SH-SY5Y (cell line): ENCODE results near the gene NYAP1.

Experiments
- GATA2 ChIP-seq: IDR thresholded peaks from 2 replicates; pipeline ENCODE4 v1.6.1; 2011; ENCODE audit warnings: mild to moderate bottlenecking, low read depth, low read length
- GATA3 ChIP-seq: IDR thresholded peaks from 2 replicates; pipeline ENCODE4 v1.6.1; 2011; ENCODE audit warnings: low read depth, mild to moderate bottlenecking, low read length, moderate library complexity

Gene NYAP1

DNA sequence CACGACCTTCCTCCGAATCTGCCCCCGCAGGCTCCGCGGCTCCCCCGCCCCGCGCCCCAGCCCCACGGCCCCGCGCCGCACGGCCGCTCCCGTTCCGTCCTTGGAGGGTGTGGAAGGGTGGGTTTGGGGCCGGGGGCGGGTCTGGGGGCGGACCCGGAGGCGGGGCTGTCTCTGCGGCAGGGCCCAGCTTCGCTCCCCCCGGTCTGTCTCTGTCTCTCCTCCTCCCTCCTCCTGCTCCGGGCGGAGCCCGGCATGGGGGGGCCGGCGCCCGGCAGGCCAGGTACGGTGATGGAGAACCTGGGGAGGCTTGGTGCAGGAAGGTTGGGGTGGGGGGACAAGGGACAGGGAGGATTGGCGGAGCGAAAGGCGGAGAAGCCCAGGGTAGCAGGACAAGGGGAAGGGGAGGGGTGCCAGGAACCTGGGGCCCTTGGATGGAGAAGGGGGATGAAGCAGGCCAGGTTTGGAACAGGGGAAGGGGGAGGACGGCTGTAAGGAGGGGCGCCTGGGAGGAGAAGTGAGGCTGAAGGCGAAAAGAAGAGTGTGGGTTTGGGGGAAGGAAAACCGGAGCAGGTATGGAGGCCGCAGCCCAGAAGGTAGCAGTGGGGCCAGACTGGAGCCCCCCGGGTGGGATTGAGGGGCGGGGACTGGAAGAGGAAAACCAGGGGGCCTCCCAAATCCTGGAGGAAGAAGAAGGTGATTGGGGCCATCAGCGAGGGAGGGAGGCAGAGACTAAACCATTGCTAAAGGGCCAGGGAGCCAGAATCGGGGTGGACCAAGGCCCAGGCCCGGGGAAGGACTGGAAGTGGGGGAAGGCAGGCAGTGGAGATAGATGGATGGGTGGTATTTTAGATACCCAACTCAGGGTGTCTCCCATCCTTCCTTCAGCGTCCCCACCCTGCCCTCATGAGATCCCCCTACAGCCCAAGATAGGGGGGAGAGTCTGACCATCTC is at the start of gene NYAP1:
Gene NYAP1 (plus strand): TSS at position 206 of the 951 bp plus-strand sequence. CDS start 1,385 bp downstream, outside the sequence.
- TF ChIP-seq GATA2 = no peak
- TF ChIP-seq GATA3 = no peak

DNA sequence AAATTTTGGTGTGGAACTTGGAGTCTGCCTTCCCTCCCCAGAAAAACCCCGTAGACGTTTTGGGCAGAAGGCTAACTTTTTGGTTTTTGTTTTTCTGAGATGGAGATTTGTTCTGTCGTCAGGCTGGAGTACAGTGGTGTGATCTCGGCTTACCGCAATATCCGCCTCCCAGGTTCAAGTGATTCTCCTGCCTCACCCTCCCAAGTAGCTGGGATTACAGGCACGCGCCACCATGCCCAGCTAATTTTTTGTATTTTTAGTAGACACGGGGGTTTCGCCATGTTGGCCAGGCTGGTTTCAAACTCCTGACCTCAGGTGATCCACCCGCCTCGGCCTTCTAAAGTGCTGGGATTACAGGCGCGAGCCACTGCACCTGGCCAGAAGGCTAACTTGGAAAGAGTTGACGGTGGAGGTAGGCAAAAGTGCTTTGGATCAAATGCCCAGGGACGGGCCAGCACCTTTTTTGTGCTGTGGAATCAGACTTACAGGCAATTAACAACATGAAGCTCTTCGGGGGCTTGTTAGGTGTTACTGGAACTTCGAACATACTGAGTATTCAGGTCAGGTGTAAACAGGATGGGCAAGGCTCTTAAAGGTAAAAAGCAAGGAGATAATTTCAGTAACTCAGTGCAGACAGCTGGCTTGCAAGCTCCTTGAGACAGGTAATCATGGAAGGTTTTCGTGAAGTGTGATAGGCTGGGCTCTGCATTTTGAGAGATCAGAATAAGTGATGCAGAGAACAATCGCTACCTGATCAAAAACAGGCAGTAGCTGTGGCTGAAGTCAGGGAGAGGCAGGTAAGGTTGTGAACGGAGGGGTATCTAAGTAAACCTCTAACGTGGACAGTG is 49.2 kb upstream of the NYAP1 start:
- TF ChIP-seq GATA3 (no peak), GATA2 (no peak)

DNA sequence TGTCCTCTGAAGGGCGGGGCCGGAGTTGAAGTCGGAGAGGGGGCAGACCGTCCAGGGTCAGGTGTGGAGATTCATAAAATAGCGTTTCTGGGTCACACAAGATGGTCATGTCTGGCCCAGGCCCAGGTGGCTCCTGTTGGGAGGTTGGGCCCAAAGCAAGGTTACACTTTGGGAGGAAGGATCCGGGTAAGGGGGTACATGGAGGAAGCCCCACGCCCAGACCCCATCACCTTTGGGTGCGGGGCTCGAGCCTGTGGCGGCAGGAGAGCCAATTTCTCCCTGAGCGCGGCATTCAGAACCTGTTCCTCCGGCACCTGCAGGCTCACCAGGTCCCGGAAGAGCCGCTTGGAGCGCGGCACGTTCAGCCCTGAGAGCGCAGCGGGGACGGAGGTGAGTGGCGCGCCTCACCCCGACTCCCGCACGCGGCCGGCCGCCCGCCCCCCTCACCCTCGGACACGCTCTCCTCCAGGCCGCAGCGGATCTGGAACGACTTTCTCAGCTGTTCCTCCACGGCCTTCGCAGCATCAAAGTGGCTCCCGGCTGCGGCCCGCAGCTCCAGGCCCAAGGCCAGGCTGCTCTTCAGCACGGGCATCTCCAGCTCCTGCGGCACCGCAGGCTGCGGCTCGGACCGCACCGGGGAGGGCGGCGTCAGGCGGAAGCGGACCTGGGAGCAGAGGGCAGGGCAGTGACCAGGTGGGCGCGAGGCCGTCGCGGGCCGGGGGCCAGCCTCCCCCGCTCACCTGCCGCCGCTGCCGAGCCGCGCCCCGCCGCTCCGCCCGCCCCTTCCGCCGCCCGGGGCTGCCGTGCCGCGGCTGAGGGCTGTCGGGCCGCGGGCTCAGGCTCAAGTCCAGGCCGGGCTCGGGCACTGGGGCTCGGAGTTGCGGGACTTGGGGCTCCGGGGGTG is 48.1 kb upstream of the NYAP1 start:
- TF ChIP-seq GATA3 (no peak), GATA2 (no peak)

DNA sequence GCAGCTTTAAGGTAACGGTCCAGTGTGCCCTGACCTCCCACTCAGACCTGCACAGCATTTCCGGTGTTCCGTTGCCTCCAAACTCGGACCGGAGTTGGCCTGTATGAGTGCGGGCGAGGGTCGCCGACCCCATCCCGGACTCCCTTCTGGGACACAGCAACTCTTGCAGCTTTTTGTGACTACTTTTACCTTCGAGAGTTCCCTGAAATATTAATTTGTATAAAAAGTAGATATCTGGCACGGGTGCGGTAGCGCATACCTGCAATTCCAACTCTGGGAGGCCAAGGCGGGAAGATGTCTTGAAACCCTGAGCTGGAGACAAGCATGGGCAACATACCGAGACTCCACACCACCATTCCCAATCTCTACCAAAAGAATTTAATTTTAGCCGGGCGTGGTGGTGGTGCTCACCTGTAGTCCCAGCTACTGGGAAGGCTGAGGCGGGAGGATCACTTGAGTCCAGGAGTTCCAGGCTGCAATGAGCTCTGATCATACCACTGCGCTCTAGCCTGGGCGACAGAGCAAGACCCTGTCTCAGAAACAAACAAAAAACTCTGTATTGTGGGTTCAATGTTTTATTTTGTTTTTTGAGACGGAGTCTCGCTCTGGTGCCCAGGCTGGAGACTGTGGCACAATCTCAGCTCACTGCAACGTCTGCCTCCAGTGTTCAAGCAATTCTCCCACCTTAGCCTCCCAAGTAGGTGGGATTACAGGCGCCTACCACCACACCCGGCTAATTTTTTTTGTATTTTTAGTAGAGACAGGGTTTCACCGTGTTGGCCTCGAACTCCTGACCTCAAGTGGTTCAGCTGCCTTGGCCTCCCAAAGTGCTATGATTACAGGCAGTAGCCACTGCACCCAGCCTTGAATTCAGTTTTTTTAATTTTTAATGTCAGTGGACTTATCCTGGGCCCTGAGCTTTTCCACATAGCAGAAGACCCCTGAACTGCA is 46.3 kb upstream of the NYAP1 start:
- TF ChIP-seq GATA2 (no peak), GATA3 (no peak)

DNA sequence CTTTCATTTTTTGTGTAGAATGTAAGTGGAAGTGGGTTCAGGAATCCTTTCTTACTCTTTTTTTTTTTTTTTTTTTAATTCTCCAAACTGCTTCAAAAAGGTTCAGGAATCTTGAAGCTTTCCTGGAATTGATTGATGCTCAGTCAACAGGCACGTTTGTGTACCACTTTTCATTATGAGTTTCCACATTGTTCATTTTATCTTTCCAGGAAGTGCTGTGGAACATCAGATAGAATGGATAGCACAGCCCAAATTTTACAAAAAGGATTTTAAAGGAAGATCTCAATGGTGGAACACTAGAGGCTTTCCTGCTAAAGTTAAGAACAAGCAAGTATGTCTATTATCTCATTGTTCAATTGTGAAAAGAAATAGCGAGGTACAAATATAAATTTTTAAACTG is 45.6 kb upstream of the NYAP1 start:
- TF ChIP-seq GATA2 = no peak

DNA sequence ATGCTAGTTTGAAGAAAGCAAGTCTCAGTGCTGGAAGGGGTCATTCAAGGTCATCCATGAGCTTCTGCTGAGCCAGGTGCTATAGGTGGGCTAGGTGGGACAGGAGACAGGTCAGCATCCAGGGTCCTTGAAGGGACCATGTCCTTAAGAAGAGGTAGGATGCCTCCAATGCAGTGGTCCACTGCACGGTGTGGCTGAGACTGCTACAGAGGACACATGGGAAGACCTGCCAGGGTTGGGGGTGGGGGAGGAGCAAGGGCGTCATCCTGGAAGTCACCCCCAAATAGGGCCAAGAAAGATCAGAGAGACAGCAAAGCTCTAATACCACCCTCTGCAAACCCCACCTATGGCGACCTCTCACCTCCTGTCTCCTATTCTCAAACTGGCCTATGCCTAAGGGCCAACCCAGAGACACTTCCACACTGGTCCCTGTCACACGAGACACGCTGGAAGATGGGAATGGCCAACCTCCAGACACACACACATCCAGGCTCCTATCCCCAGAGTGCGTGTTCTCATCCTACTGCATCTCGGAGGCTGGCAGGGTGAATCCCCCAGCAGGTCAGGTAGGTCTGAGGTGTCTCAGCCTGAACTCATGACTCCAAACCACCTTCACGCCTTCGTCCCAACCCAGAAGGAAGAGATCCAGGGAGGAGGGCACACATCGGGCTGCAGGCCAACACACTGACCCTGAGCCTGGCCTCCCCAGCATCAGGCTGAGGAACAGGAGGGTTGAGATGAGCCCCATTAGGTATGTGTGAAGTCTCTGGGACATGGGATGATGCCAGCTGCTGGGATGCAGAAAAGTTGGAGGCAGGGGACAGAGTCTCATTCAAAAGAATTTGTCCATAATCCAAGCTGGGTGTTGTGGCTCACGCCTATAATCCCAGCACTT is 41.8 kb upstream of the NYAP1 start:
- no peak for TF ChIP-seq GATA2
- TF ChIP-seq GATA3 = no peak

DNA sequence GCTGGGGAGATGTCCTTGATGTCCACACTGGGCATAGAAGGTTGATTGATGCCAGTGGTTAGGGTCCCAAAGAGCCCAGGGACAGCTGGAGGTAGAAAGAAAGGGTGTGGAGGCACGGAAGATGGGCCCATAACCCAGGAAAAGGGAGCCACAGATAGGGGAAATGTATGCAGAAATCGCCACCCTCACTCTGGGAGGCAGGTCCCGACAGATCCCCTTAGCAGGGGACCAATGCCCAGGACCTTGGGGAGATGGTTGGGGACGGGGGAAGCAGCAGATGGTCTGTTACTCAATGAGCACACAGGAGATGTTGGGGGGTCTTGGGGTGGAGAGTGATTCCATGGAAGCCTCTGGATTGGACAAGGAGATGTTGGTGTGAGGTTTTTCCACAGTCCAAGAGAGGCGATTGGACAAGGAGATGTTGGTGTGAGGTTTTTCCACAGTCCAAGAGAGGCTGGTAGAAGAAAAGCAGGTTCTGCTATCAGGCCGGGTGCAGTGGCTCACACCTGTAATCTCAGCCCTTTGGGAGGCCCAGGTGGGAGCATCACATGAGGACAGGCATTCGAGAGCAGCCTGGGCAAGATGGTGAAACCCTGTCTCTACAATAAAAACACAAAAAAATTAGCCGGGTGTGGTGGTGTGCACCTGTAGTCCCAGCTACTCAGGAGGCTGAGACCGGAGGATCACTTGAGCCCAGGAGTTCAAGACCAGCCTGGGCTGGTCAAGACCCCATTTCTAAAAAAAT is 40.5 kb upstream of the NYAP1 start:
- no peak for TF ChIP-seq GATA3

DNA sequence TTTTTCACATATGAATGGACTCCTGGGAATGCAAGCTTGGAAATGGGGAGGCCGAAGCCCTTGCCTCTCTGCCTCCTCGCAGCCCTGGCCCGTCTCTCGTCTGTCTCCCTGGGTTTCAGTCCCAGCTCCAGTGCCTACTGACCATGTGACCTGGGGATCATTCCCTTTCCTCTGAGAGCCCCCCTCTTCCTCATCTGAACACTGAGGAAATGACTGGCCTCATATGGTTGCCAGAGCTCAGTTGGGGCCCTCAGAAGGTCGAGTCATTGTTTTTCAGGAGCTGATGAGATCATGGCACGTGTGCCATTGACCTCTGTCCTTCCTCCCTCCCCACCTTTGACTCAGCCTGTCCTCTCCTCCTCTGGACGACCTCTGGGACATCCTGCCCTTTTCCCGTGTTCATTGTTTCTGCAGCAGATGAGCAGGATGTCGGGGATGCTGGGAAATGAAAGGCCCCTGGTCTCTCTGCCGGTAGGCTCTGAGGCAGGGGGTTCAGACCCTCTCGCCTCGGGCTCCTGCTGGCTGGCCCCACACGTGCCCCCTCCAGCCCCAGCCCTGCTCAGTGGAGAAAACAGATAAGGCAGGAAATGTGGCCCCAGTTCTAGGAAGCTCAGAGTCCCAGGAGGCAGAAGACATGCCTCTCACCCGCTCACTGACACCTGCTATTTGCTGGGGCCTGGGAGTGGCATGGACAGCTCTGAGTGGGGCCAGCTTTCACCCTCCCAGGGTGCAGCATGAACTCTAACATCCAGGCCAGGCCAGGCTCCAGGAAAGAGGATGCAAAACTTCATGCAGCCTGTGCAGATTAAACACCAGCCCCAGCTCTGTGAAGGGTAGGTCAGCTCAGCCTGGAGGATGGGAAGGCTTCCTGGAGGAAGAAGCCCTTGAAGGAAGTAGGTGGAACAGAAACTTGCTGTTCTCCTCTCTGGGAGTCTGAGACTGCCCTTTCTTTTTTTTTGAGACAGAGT is 39.1 kb upstream of the NYAP1 start:
- TF ChIP-seq GATA2 = no peak

DNA sequence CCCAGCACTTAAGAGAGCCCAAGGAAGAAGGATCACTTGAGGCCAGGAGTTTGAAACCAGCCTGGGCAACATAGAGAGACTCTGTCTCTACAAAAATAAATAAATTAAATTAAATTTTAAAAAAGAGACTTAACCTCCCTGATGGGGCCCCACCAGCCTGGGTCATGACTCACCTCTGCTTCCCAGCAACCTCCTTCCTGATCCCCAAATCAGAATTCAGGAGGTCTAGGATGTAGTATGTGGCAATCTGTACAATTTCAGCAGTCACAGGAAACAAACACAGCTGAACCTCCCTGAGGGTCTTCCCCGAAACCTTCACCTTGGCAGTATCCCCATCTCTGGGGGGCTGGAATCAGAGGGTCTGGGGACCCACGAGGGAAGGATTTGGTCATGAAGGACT is 37.7 kb upstream of the NYAP1 start:
- TF ChIP-seq GATA2 (no peak), GATA3 (no peak)

DNA sequence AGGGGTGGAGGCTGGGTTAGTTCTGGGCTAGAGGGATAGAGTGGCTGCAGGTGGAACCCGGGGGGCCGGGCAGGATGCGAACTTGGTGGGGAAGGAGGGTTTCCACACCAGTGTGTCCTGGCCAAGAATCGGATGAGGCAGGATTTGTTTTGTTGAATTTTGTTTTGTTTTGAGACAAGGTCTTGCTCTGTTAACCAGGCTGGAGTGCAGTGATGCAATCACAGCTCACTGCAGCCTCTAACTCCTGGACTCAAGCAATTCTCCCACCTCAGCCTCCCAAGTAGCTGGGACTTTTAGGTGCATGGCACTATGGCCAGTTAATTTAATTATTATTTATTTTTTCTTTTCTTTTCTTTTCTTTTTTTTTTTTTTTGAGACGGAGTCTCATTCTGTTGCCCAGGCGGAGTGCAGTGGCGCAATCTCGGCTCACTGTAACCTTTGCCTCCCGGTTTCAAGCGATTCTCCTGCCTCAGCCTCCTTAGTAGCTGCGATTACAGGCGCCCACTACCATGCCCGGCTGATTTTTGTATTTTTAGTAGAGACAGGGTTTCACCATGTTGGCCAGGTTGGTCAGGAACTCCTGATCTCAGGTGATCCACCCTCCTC is 34.4 kb upstream of the NYAP1 start:
- TF ChIP-seq GATA3 (no peak), GATA2 (no peak)
